ENCODE data around the gene BMF.

BMF gene

DNA sequence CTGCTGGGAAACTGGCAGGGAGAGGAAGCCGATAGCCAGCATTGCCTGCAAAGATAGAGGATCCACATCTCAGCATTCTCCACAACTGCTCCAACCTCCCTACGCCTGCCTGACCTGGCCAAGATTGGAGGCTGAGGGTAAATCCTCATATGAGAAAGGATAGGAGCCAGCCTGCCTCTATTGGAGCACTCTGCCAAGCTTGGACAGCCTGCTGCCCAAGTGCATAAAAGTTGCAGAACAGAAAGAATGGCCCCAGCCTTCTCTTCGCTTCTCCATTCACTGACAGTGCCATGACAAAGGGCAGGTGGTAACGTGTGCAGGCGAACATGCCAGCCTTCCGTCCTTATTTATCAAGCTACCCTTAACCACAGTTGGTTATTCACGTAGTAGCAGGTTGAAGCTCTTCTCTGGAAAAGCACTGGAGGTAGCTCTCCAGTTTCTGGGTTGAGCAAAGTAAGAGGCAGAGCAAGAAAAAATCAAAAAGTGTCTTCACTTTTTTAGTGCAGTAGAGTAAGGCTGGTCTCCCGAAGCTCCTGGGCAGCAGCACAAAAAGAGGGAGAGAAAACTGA, 4.3 kb downstream of the BMF start:
- H3K27me3 ChIP-seq (ENCODE audit: control insufficient read depth in 5 of 5, insufficient read depth in 4 of 5, low read length in 5 of 5), result no peaks in the 10 kb centered on the region
- H3K4me1 ChIP-seq (ENCODE audit: control insufficient read depth in 5 of 5, insufficient read depth in 5 of 5, low read length in 5 of 5), result peaks cover 37 to 96% (median 92%) of the 10 kb centered on the region in 5 donors
- H3K9ac ChIP-seq (ENCODE audit: low read length in 5 of 5), result no peak overlapping the region
- H3K36me3 ChIP-seq (ENCODE audit: control insufficient read depth in 5 of 5, insufficient read depth in 5 of 5, low read length in 5 of 5), result peaks cover 0 to 3% (median 0%) of the 10 kb centered on the region in 5 donors
- H3K27ac ChIP-seq (ENCODE audit: low read depth, low read length), result peak overlapping the region; percentile 81
- H3K9me3 ChIP-seq (ENCODE audit: control insufficient read depth in 5 of 5, low read length in 5 of 5), result no peaks in the 10 kb centered on the region
- peak overlapping the region in 3 of 5 donors; percentile 16 to 19 (median 18) for H3K4me3 ChIP-seq (ENCODE audit: low read depth in 1 of 5, low read length in 5 of 5)

- H3K27ac ChIP-seq (ENCODE audit: low read depth, low read length), result peak overlapping the region; percentile 81
These were observed 4.8 kb downstream of the BMF start for GRCh38 chr15:40103864-40104271.

GRCh38 chr15:40102897-40103858, 5.5 kb downstream of the BMF start:
- Histone ChIP-seq H3K9ac (ENCODE audit: low read length in 5 of 5) (peak overlapping the region in 4 of 5 donors; percentile 16 to 73 (median 60)), H3K4me3 (ENCODE audit: low read depth in 1 of 5, low read length in 5 of 5) (peak overlapping the region; percentile 9 to 46 (median 29)), H3K27me3 (ENCODE audit: control insufficient read depth in 5 of 5, insufficient read depth in 4 of 5, low read length in 5 of 5) (no peaks in the 10 kb centered on the region), H3K9me3 (ENCODE audit: control insufficient read depth in 5 of 5, low read length in 5 of 5) (no peaks in the 10 kb centered on the region), H3K4me1 (ENCODE audit: control insufficient read depth in 5 of 5, insufficient read depth in 5 of 5, low read length in 5 of 5) (peaks cover 41 to 98% (median 96%) of the 10 kb centered on the region in 5 donors), H3K27ac (ENCODE audit: low read depth, low read length) (peak overlapping the region; percentile 81), H3K36me3 (ENCODE audit: control insufficient read depth in 5 of 5, insufficient read depth in 5 of 5, low read length in 5 of 5) (peaks cover 0 to 3% (median 0%) of the 10 kb centered on the region in 5 donors)

More at GRCh38 chr15:40103864-40104271, 4.8 kb downstream of the BMF start:
- H3K36me3 ChIP-seq (ENCODE audit: control insufficient read depth in 5 of 5, insufficient read depth in 5 of 5, low read length in 5 of 5), result peaks cover 0 to 3% (median 0%) of the 10 kb centered on the region in 5 donors
- peak overlapping the region in 3 of 5 donors; percentile 9 to 31 (median 14) for H3K4me3 ChIP-seq (ENCODE audit: low read depth in 1 of 5, low read length in 5 of 5)
- H3K9ac ChIP-seq (ENCODE audit: low read length in 5 of 5), result peak overlapping the region in 1 of 5 donors; percentile 54
- H3K27me3 ChIP-seq (ENCODE audit: control insufficient read depth in 5 of 5, insufficient read depth in 4 of 5, low read length in 5 of 5), result no peaks in the 10 kb centered on the region
- H3K9me3 ChIP-seq (ENCODE audit: control insufficient read depth in 5 of 5, low read length in 5 of 5), result no peaks in the 10 kb centered on the region
- peaks cover 38 to 96% (median 92%) of the 10 kb centered on the region in 5 donors for H3K4me1 ChIP-seq (ENCODE audit: control insufficient read depth in 5 of 5, insufficient read depth in 5 of 5, low read length in 5 of 5)

- Histone ChIP-seq H3K27me3 (ENCODE audit: control insufficient read depth in 5 of 5, insufficient read depth in 4 of 5, low read length in 5 of 5) (no peaks in the 10 kb centered on the region), H3K4me3 (ENCODE audit: low read depth in 1 of 5, low read length in 5 of 5) (no peak overlapping the region), H3K9ac (ENCODE audit: low read length in 5 of 5) (peak overlapping the region in 1 of 5 donors; percentile 2), H3K9me3 (ENCODE audit: control insufficient read depth in 5 of 5, low read length in 5 of 5) (no peaks in the 10 kb centered on the region), H3K36me3 (ENCODE audit: control insufficient read depth in 5 of 5, insufficient read depth in 5 of 5, low read length in 5 of 5) (peaks cover 0 to 3% (median 0%) of the 10 kb centered on the region in 5 donors), H3K4me1 (ENCODE audit: control insufficient read depth in 5 of 5, insufficient read depth in 5 of 5, low read length in 5 of 5) (peaks cover 45 to 98% (median 91%) of the 10 kb centered on the region in 5 donors), H3K27ac (ENCODE audit: low read depth, low read length) (no peak overlapping the region)
These were observed 7.5 kb downstream of the BMF start for GRCh38 chr15:40100947-40101905.

GRCh38 chr15:40100123-40100946, 8.3 kb downstream of the BMF start:
- H3K27me3 ChIP-seq (ENCODE audit: control insufficient read depth in 5 of 5, insufficient read depth in 4 of 5, low read length in 5 of 5), result no peaks in the 10 kb centered on the region
- H3K27ac ChIP-seq (ENCODE audit: low read depth, low read length), result peak overlapping the region; percentile 23
- H3K9ac ChIP-seq (ENCODE audit: low read length in 5 of 5), result no peak overlapping the region
- peaks cover 0 to 3% (median 0%) of the 10 kb centered on the region in 5 donors for H3K36me3 ChIP-seq (ENCODE audit: control insufficient read depth in 5 of 5, insufficient read depth in 5 of 5, low read length in 5 of 5)
- no peak overlapping the region for H3K4me3 ChIP-seq (ENCODE audit: low read depth in 1 of 5, low read length in 5 of 5)
- H3K4me1 ChIP-seq (ENCODE audit: control insufficient read depth in 5 of 5, insufficient read depth in 5 of 5, low read length in 5 of 5), result peaks cover 42 to 98% (median 88%) of the 10 kb centered on the region in 5 donors
- H3K9me3 ChIP-seq (ENCODE audit: control insufficient read depth in 5 of 5, low read length in 5 of 5), result no peaks in the 10 kb centered on the region

GRCh38 chr15:40098489-40099261, 10.0 kb downstream of the BMF start:
- Histone ChIP-seq H3K4me3 (ENCODE audit: low read depth in 1 of 5, low read length in 5 of 5) (peak overlapping the region in 4 of 5 donors; percentile 22 to 52 (median 34)), H3K9ac (ENCODE audit: low read length in 5 of 5) (peak overlapping the region in 1 of 5 donors; percentile 9), H3K4me1 (ENCODE audit: control insufficient read depth in 5 of 5, insufficient read depth in 5 of 5, low read length in 5 of 5) (peaks cover 30 to 86% (median 80%) of the 10 kb centered on the region in 5 donors)

DNA sequence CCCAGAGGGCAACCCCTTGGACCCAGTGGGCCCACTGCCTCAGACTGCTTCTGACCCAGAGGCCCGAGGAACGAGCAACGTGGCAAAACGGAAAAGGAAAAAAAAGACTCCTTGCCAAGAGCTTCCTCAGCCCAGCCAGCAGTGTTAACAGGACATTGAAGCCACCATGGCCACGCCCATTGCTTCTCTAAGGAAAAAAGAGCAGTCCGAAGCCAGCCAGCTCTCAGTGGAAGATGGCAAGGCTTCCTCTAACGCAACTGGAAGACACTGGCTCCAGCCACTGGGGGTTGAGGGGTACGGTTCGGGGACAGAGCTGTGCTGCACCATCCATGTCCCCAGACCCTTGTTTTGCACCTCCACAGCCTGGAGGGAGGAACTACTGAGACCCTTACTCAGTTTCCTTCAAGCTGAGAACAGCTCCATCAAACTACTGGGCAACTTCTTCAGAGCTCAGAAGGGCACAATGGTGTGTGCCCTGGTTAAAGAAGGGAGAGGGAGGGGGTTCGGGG, 10.7 kb downstream of the BMF start:
- Histone ChIP-seq H3K9ac (ENCODE audit: low read length in 5 of 5) (peak overlapping the region in 1 of 5 donors; percentile 27), H3K4me1 (ENCODE audit: control insufficient read depth in 5 of 5, insufficient read depth in 5 of 5, low read length in 5 of 5) (peaks cover 26 to 86% (median 80%) of the 10 kb centered on the region in 5 donors), H3K36me3 (ENCODE audit: control insufficient read depth in 5 of 5, insufficient read depth in 5 of 5, low read length in 5 of 5) (peaks cover 0 to 3% (median 0%) of the 10 kb centered on the region in 5 donors), H3K27ac (ENCODE audit: low read depth, low read length) (peak overlapping the region; percentile 49), H3K4me3 (ENCODE audit: low read depth in 1 of 5, low read length in 5 of 5) (peak overlapping the region in 4 of 5 donors; percentile 24 to 52 (median 42)), H3K27me3 (ENCODE audit: control insufficient read depth in 5 of 5, insufficient read depth in 4 of 5, low read length in 5 of 5) (no peaks in the 10 kb centered on the region), H3K9me3 (ENCODE audit: control insufficient read depth in 5 of 5, low read length in 5 of 5) (no peaks in the 10 kb centered on the region)

More at GRCh38 chr15:40098489-40099261, 10.0 kb downstream of the BMF start:
- Histone ChIP-seq H3K27ac (ENCODE audit: low read depth, low read length) (peak overlapping the region; percentile 49), H3K27me3 (ENCODE audit: control insufficient read depth in 5 of 5, insufficient read depth in 4 of 5, low read length in 5 of 5) (no peaks in the 10 kb centered on the region), H3K9me3 (ENCODE audit: control insufficient read depth in 5 of 5, low read length in 5 of 5) (no peaks in the 10 kb centered on the region), H3K36me3 (ENCODE audit: control insufficient read depth in 5 of 5, insufficient read depth in 5 of 5, low read length in 5 of 5) (peaks cover 0 to 3% (median 0%) of the 10 kb centered on the region in 5 donors)
